OCI-LY1 (cell line): ENCODE measurements around the gene TMEM204.

Experiments
- H2AFZ ChIP-seq: fragments of 200-600 bp; sonication (generic), shearing (Covaris generic); 2 replicates; pipeline ENCODE4 v1.6.0; 2014; ENCODE audit warnings: antibody characterized with exemption, mild to moderate bottlenecking, low read length
- H3F3A ChIP-seq: fragments of 200-600 bp; sonication (generic), shearing (Covaris generic); 2 replicates; pipeline ENCODE4 v1.6.0; 2014; ENCODE audit warnings: mild to moderate bottlenecking, antibody characterized with exemption, low read length, moderate library complexity; ENCODE audit not compliant: insufficient read depth
- H3K27ac ChIP-seq: fragments of 200-600 bp; sonication (generic); 2 replicates; pipeline ENCODE4 v1.5.1; 2014; ENCODE audit warnings: low read length, mixed run types, mild to moderate bottlenecking, low read depth; ENCODE audit not compliant: poor library complexity, severe bottlenecking
- H3K27me3 ChIP-seq: fragments of 200-600 bp; sonication (generic); 2 replicates; pipeline ENCODE4 v1.6.0; 2014; ENCODE audit warnings: antibody characterized with exemption, mild to moderate bottlenecking, low read length, moderate library complexity; ENCODE audit not compliant: insufficient read depth
- H3K36me3 ChIP-seq: fragments of 200-600 bp; sonication (generic); 2 replicates; pipeline ENCODE4 v1.6.1; 2014; ENCODE audit warnings: mild to moderate bottlenecking, antibody characterized with exemption, low read length, moderate library complexity, mixed read lengths; ENCODE audit not compliant: insufficient read depth
- H3K4me1 ChIP-seq: fragments of 200-600 bp; sonication (generic); 2 replicates; pipeline ENCODE4 v1.5.1; 2014; ENCODE audit warnings: mild to moderate bottlenecking, low read length, moderate library complexity; ENCODE audit not compliant: insufficient read depth, severe bottlenecking
- H3K4me2 ChIP-seq: fragments of 200-600 bp; sonication (generic), shearing (Covaris generic); 2 replicates; pipeline ENCODE4 v1.6.1; 2014; ENCODE audit warnings: low read length
- H3K4me3 ChIP-seq: fragments of 200-600 bp; sonication (generic); 2 replicates; pipeline ENCODE4 v1.5.1; 2014; ENCODE audit warnings: low read length, low read depth, mild to moderate bottlenecking, mixed read lengths; ENCODE audit not compliant: poor library complexity, severe bottlenecking
- H3K79me2 ChIP-seq: fragments of 200-600 bp; shearing (Covaris generic); 2 replicates; pipeline ENCODE4 v1.6.1; 2016; ENCODE audit warnings: mixed run types, low read length, mixed read lengths; ENCODE audit not compliant: insufficient read depth
- H3K9ac ChIP-seq: fragments of 200-600 bp; sonication (generic), shearing (Covaris generic); 2 replicates; pipeline ENCODE4 v1.6.1; 2014; ENCODE audit warnings: mild to moderate bottlenecking, low read length, mixed read lengths
- H3K9me2 ChIP-seq: fragments of 200-600 bp; sonication (generic), shearing (Covaris generic); 2 replicates; pipeline ENCODE4 v1.6.1; 2014; ENCODE audit warnings: low read depth, mild to moderate bottlenecking, low read length, mixed read lengths
- H3K9me3 ChIP-seq: fragments of 200-600 bp; shearing (Covaris generic); 2 replicates; pipeline ENCODE4 v1.6.1; 2014; ENCODE audit warnings: low read length, mixed read lengths
- H4K20me1 ChIP-seq: fragments of 200-600 bp; sonication (generic), shearing (Covaris generic); 2 replicates; pipeline ENCODE4 v1.6.0; 2016; ENCODE audit warnings: mild to moderate bottlenecking, low read length; ENCODE audit not compliant: insufficient read depth
- CTCF ChIP-seq: fragments of 200-600 bp; sonication (generic), shearing (Covaris generic); IDR thresholded peaks from 2 replicates; pipeline ENCODE4 v1.5.1; 2017; ENCODE audit warnings: mild to moderate bottlenecking, antibody characterized with exemption, low read length, moderate library complexity, mixed read lengths
- EZH2 ChIP-seq: fragments of 200-600 bp; sonication (generic), shearing (Covaris generic); IDR thresholded peaks from 2 replicates; pipeline ENCODE4 v1.8.0; 2017; ENCODE audit warnings: borderline replicate concordance, mixed run types, mild to moderate bottlenecking, antibody characterized with exemption, low read length, moderate library complexity, mixed read lengths

The TMEM204 gene

GRCh38 chr16:1496464-1496863 lies 37.0 kb upstream of the TMEM204 start:
- Histone ChIP-seq H4K20me1 (no peaks in the 10 kb centered on the region), H3F3A (no peaks in the 10 kb centered on the region), H3K4me1 (peaks cover 18% of the 10 kb centered on the region), H3K4me3 (no peak overlapping the region), H3K4me2 (no peak overlapping the region), H2AFZ (no peak overlapping the region), H3K9me2 (no peaks in the 10 kb centered on the region), H3K79me2 (no peaks in the 10 kb centered on the region), H3K9me3 (no peaks in the 10 kb centered on the region), H3K36me3 (peaks cover 45% of the 10 kb centered on the region), H3K27ac (no peak overlapping the region), H3K27me3 (no peaks in the 10 kb centered on the region), H3K9ac (no peak overlapping the region)
- TF ChIP-seq EZH2 (no peak), CTCF (no peak)

GRCh38 chr16:1497014-1497598 lies 36.4 kb upstream of the TMEM204 start:
- no peak overlapping the region for H3K9ac ChIP-seq
- no peaks in the 10 kb centered on the region for H4K20me1 ChIP-seq
- H3K27ac ChIP-seq: no peak overlapping the region
- peaks cover 18% of the 10 kb centered on the region for H3K4me1 ChIP-seq
- H3K4me2 ChIP-seq: no peak overlapping the region
- no peak overlapping the region for H2AFZ ChIP-seq
- peaks cover 52% of the 10 kb centered on the region for H3K36me3 ChIP-seq
- no peaks in the 10 kb centered on the region for H3K9me3 ChIP-seq
- H3K9me2 ChIP-seq: no peaks in the 10 kb centered on the region
- no peak for TF ChIP-seq CTCF
- H3K4me3 ChIP-seq: no peak overlapping the region
- H3K79me2 ChIP-seq: no peaks in the 10 kb centered on the region
- no peaks in the 10 kb centered on the region for H3F3A ChIP-seq
- H3K27me3 ChIP-seq: no peaks in the 10 kb centered on the region

DNA sequence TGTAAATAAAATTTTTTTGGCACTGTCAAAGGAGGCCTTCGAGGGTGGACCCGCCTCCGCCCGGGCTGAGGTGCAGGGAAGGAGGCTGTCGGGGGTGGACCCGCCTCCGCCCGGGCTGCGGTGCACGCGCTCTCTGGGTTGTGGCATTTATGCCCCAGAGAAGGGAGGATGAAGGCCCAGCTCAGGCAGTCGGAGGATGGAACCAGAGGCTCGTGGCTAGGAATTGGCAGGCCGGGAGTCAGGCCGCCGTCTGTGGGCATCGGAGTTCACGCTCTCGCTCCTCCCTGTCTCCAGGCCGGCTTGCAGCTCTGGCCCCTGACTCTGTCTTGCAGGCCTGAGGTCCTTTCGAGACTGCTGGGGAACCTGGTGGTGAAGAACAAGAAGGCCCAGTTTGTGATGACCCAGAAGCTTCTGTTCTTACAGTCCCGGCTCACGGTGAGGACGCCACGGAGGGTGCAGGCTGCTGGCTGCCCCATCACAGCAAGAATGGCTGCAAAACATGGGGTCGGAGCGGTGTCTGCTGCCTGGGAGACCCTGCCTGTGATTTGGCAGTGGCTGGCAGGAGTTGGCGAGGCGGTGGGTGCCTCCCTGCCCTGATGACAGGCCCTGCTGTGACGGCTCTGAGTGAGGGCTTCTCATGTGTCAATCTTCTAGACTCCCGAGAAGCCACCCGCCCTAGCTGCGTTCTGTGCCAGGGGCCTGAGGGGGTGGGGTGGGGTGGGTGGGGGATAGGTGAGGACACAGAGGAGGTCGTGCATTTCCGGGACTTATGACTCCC lies 34.4 kb upstream of the TMEM204 start:
- H3K79me2 ChIP-seq: no peaks in the 10 kb centered on the region
- peaks cover 8% of the 10 kb centered on the region for H3K4me1 ChIP-seq
- H3K9ac ChIP-seq: no peak overlapping the region
- no peak overlapping the region for H2AFZ ChIP-seq
- no peaks in the 10 kb centered on the region for H3F3A ChIP-seq
- no peak for TF ChIP-seq EZH2
- no peak for TF ChIP-seq CTCF
- H3K4me2 ChIP-seq: no peak overlapping the region
- H4K20me1 ChIP-seq: no peaks in the 10 kb centered on the region
- H3K36me3 ChIP-seq: peaks cover 69% of the 10 kb centered on the region
- no peaks in the 10 kb centered on the region for H3K9me3 ChIP-seq
- no peaks in the 10 kb centered on the region for H3K27me3 ChIP-seq
- no peaks in the 10 kb centered on the region for H3K9me2 ChIP-seq
- H3K4me3 ChIP-seq: no peak overlapping the region
- no peak overlapping the region for H3K27ac ChIP-seq
